PC-9 (cell line): ENCODE data around the gene SOS1. TPM values are rescaled to one million over a fixed set of nuclear protein-coding genes. Genes with fewer than 3 reads are reported as not detected.

ENCODE experiments used
- Bru-seq: library from RNA; stranded (reverse); fragments of 400-500 nt; gene quantifications from one replicate; lab custom pipeline; 2021; lab: Mats Ljungman, UMichigan
- BruChase-seq, 2 experiments: library from RNA; stranded (reverse); fragments of 400-500 nt; gene quantifications; one replicate each; lab custom pipeline; 2021; lab: Mats Ljungman, UMichigan
- BruUV-seq: library from RNA; stranded (reverse); fragments of 400-500 nt; replicated peaks from 2 replicates; lab custom pipeline; 2021; lab: Mats Ljungman, UMichigan
- CTCF ChIA-PET: fragments of 300-600 bp; sonication (Branson Sonifier 250); formaldehyde crosslinking; loops from one replicate; lab custom pipeline; 2022; ENCODE audit warnings: antibody characterized with exemption; lab: Charles Lee
- POLR2A ChIA-PET: fragments of 300-600 bp; sonication (Branson Sonifier 250); formaldehyde crosslinking; loops from one replicate; lab custom pipeline; 2022; ENCODE audit warnings: antibody characterized with exemption; ENCODE audit not compliant: unreplicated experiment; lab: Charles Lee
- DNase-seq, 2 experiments: peaks; one replicate each; pipeline versions ENCODE4 v3.0.0 to v3.0.0-alpha.2; 2015 to 2022; ENCODE audit warnings: mixed read lengths in 1 of 2
- H2AFZ ChIP-seq: fragments of 200-600 bp; sonication (generic); 2 replicates; pipeline ENCODE4 v1.8.1; 2017; ENCODE audit warnings: antibody characterized with exemption
- H3F3A ChIP-seq: fragments of 200-600 bp; sonication (generic); 2 replicates; pipeline ENCODE4 v1.8.1; 2017; ENCODE audit warnings: antibody characterized with exemption, mild to moderate bottlenecking, low read depth; ENCODE audit not compliant: insufficient read depth
- H3K27ac ChIP-seq: fragments of 200-600 bp; sonication (generic); 2 replicates; pipeline ENCODE4 v1.6.1; 2016; ENCODE audit warnings: mixed run types
- H3K27me3 ChIP-seq: fragments of 200-600 bp; sonication (generic); 2 replicates; pipeline ENCODE4 v1.6.1; 2016; ENCODE audit warnings: low read depth, mixed run types; ENCODE audit not compliant: insufficient read depth
- H3K36me3 ChIP-seq: fragments of 200-600 bp; sonication (generic); 2 replicates; pipeline ENCODE4 v1.6.1; 2016; ENCODE audit warnings: low read depth, mixed run types
- H3K4me1 ChIP-seq: fragments of 200-600 bp; sonication (generic); replicated peaks from 2 replicates; pipeline ENCODE4 v1.6.1; 2016; ENCODE audit warnings: mixed run types; ENCODE audit not compliant: insufficient read depth
- H3K4me2 ChIP-seq: fragments of 200-600 bp; sonication (generic); 2 replicates; pipeline ENCODE4 v1.6.1; 2017; ENCODE audit warnings: mixed run types
- H3K4me3 ChIP-seq: fragments of 200-600 bp; sonication (generic); 2 replicates; pipeline ENCODE4 v1.6.1; 2016; ENCODE audit warnings: mixed run types
- H3K79me2 ChIP-seq: fragments of 200-600 bp; sonication (generic); 2 replicates; pipeline ENCODE4 v1.6.1; 2017; ENCODE audit warnings: low read depth, mixed run types
- H3K9me2 ChIP-seq: fragments of 200-600 bp; sonication (generic); 2 replicates; pipeline ENCODE4 v1.8.1; 2017; ENCODE audit warnings: mild to moderate bottlenecking; ENCODE audit not compliant: insufficient read depth
- H3K9me3 ChIP-seq: fragments of 200-600 bp; sonication (generic); 2 replicates; pipeline ENCODE4 v1.8.1; 2016; ENCODE audit warnings: low read depth; ENCODE audit not compliant: insufficient read depth
- H4K20me1 ChIP-seq: fragments of 200-600 bp; sonication (generic); 2 replicates; pipeline ENCODE4 v1.8.1; 2017; ENCODE audit not compliant: insufficient read depth
- CTCF ChIP-seq: fragments of 200-600 bp; sonication (generic); conservative IDR thresholded peaks from 2 replicates; pipeline ENCODE4 v1.6.1; 2017; ENCODE audit warnings: mixed run types, antibody characterized with exemption, mild to moderate bottlenecking, moderate library complexity
- EZH2 ChIP-seq: fragments of 200-600 bp; sonication (generic); IDR thresholded peaks from 2 replicates; pipeline ENCODE4 v1.8.0; 2017; ENCODE audit warnings: antibody characterized with exemption, low read depth
- intact Hi-C: fragments of 100-400 bp; cut with micrococcal nuclease; formaldehyde crosslinking; loops from one replicate; pipeline ENCODE4 v1.10.0; 2022; ENCODE audit not compliant: unreplicated experiment
- long read RNA-seq: library from polyadenylated mRNA; stranded (forward); transcript quantifications from one replicate; pipeline ENCODE4 v2.0.0, GENCODE V29; 2022
- total RNA-seq: library from RNA; stranded (reverse); gene quantifications from 2 replicates; pipeline ENCODE4 v1.2.3, GENCODE V29; 2021

Gene SOS1
- total RNA-seq (19.2 and 34.7 TPM in 2 replicates), Bru-seq, nascent RNA (percentile 83 among the genes with signal in this experiment), BruChase-seq, experiment 1, labeled RNA remaining after a 2-hour chase (percentile 89 among the genes with signal in this experiment), BruChase-seq, experiment 2, labeled RNA remaining after a 6-hour chase (percentile 78 among the genes with signal in this experiment)
- long read RNA-seq, full-length matches to known transcripts: 3 of 13 reads
- long read RNA-seq, partial matches to known transcripts: 6 of 13 reads
- long read RNA-seq, other reads (novel, unspliced or antisense): 4 of 13 reads

- H3K27me3 ChIP-seq: no peaks in the 10 kb centered on the region
- H3K9me3 ChIP-seq: no peaks in the 10 kb centered on the region
- TF ChIP-seq EZH2 (no peak), CTCF (no peak)
- peaks cover 61% of the 10 kb centered on the region for H3K79me2 ChIP-seq
- H2AFZ ChIP-seq: peak within 1 kb of the TSS; percentile 95
- BruUV-seq: no TSS peak
- H3K4me2 ChIP-seq: peak within 1 kb of the TSS; percentile 99
- peaks cover 45% of the 10 kb centered on the region for H3K4me1 ChIP-seq
- H3K36me3 ChIP-seq: no peaks in the 10 kb centered on the region
- ChIA-PET CTCF (interaction anchor here (0.7 to 1.4 kb wide), 3 partner anchors 107 to 365 kb away, joined by 4 to 5 read pairs (median 5); no protein-coding TSS in a partner anchor), POLR2A (interaction anchor here (0.6 to 1.0 kb wide), 7 partner anchors 58 to 521 kb away, joined by 3 to 9 read pairs (median 4); partner anchors contain the start of gene SRSF7)
- H3K9me2 ChIP-seq: no peaks in the 10 kb centered on the region
- peak within 1 kb of the TSS; percentile 86 for H3K27ac ChIP-seq
- peak within 1 kb of the TSS; percentile 81 for H3K4me3 ChIP-seq
- peaks cover 27% of the 10 kb centered on the region; the same call in 1 of the 2 replicates for H4K20me1 ChIP-seq
- peak; percentile 90 to 95 for DNase-seq
- intact Hi-C loops: loop anchor here (1.0 kb wide), 1 partner anchor 107 kb away; no protein-coding TSS in a partner anchor
- peaks cover 33% of the 10 kb centered on the region for H3F3A ChIP-seq
Observed at GRCh38 chr2:39120771-39121522, at the start of gene SOS1. SOS1 (minus strand) TSS chr2:39121051; CDS start chr2:39120422, 629 bp downstream.

GRCh38 chr2:39164089-39164488, 43.2 kb upstream of the SOS1 start:
- Histone ChIP-seq H3K9me3 (no peaks in the 10 kb centered on the region), H3K9me2 (no peaks in the 10 kb centered on the region), H3K79me2 (no peaks in the 10 kb centered on the region), H3K27me3 (no peaks in the 10 kb centered on the region), H4K20me1 (no peaks in the 10 kb centered on the region), H3K36me3 (no peaks in the 10 kb centered on the region), H3K27ac (no peak overlapping the region), H3K4me3 (no peak overlapping the region), H3K4me2 (no peak overlapping the region), H3F3A (no peaks in the 10 kb centered on the region), H2AFZ (no peak overlapping the region), H3K4me1 (no peaks in the 10 kb centered on the region)
- ChIA-PET POLR2A (interaction anchor here (0.6 kb wide), 1 partner anchor 80 kb away, joined by 8 read pairs; no protein-coding TSS in a partner anchor), CTCF (no interaction called here)
- no TSS peak for BruUV-seq
- TF ChIP-seq CTCF: no peak
- TF ChIP-seq EZH2: no peak
- intact Hi-C loops: no loop called here
- no peak for DNase-seq

- H3K36me3 ChIP-seq: no peaks in the 10 kb centered on the region
- H4K20me1 ChIP-seq: no peaks in the 10 kb centered on the region
- CTCF ChIA-PET: no interaction called here
- no peaks in the 10 kb centered on the region for H3K27me3 ChIP-seq
- no peak overlapping the region for H3K27ac ChIP-seq
- intact Hi-C loops: no loop called here
- no TSS peak for BruUV-seq
- H2AFZ ChIP-seq: no peak overlapping the region
- TF ChIP-seq EZH2: no peak
- no peak for TF ChIP-seq CTCF
- H3K9me3 ChIP-seq: no peaks in the 10 kb centered on the region
- H3F3A ChIP-seq: no peaks in the 10 kb centered on the region
- no peak for DNase-seq
- POLR2A ChIA-PET: no interaction called here
- H3K79me2 ChIP-seq: no peaks in the 10 kb centered on the region
- H3K4me3 ChIP-seq: no peak overlapping the region
- H3K9me2 ChIP-seq: no peaks in the 10 kb centered on the region
- H3K4me2 ChIP-seq: no peak overlapping the region
- H3K4me1 ChIP-seq: no peaks in the 10 kb centered on the region; the same call in 1 of the 2 replicates
Observed at GRCh38 chr2:39160982-39161381, 40.1 kb upstream of the SOS1 start.
